Fibroblast of skin of abdomen (primary cell): ENCODE measurements around the gene AGR2.

Experiments
- DNase-seq: peaks from one replicate; pipeline ENCODE4 v3.0.0-alpha.2; 2013

AGR2 gene

DNA sequence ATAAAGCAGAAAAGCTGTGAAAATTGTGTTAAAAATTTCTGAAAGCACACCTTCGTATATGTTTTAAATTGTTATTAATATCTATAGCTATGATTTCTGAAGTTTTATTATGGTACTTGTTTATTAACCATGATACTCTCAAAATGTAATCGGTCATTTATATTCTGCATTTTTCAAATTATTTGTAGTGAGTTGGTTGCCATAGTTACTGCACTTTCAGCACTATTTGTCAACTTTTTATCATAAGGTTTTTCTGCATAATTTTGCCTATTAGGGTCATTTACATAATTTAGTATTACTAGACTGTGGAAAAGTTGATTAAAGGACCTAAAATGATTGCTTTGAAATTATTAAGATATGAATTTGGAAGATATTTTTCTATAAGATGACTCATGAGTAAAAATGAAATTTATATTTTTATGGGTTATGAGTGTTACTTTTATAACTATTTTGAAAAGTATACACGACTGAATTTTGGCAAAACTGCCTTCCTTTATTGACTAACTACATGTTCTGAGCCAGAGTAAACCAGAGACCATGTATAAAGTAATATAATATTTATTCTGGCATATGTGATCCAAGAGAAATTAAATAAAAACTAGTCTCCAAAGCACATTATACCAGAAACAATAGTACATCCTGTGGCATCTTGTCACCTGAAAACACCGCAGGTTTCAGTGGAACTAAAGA, 7.9 kb upstream of the AGR2 start:
- DNase-seq, result no peak

DNA sequence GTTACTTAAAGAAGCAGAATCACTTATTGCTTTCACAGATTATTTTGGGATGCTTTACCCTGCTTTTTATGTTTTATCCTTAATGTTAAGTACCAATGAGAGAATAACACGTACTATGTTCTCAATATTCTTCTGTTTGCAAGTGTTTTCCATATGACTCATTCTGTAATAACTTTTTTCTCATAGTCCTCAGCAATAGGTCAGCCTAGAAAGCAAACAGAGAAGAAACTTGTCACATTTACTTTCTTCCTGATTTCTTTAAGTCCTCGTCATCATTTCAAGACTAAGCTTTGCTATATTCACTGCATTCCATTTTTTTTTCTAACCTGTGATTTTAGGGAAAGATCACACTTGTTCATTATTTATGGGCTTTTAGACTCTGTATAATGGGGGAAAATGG, 6.8 kb upstream of the AGR2 start:
- DNase-seq, result peak; percentile 34

DNA sequence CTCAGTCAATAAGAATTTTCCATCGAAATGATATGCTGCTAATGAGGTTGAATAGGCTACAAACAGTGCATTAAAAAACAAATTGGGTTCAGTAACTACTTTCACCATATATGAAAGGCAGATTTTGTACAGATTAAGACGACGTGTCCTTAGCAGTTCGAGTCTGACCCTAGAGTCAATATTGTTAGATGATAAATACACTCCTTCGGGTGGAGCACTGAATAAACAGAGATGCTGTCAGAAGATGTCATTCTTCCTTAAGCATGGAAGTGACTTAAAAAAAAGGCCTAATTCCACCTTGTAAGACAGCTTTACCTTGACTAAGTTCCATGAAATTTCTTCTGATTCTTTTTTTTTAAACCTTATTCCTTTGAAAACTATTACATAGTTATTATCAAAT, 5.8 kb upstream of the AGR2 start:
- no peak for DNase-seq

DNA sequence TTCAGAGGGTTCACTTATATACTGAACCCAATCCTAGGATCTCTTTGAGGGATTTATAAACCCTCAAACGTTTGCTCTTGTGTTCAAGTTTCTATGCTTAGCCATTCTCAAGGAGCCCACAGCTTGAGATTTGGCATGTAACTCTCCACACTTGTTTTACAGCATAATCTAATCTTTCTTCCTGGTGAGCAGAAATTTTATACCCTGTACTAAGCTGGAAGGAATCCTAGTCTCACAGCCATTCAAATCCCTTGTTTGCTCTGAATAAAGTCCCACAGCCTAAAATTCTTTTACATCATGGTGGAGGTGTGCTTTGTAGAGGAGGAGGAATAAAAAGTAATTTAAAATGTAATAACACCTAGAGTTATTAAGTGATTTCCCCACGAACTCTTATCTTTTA, 5.3 kb upstream of the AGR2 start:
- DNase-seq, result no peak

DNA sequence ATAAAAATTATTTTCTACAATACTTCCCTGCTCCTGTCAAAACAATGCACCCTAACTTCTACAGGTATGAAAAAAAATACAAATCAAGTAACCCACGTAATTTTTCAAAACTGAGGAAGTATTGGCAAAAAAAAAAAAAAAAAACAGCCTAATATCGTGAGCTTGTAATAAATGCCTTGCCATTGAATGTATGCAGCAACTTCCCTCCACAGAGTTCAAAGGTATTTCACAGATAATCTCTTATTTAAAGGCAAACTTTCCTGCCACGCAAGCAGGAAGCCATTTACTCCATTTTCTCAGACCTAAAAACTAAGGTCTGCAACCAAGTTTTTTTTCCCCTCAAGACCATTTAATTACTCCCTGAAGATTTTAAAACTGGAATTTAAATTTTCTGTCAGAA, 642 bp upstream of the AGR2 start:
- DNase-seq, result no peak

DNA sequence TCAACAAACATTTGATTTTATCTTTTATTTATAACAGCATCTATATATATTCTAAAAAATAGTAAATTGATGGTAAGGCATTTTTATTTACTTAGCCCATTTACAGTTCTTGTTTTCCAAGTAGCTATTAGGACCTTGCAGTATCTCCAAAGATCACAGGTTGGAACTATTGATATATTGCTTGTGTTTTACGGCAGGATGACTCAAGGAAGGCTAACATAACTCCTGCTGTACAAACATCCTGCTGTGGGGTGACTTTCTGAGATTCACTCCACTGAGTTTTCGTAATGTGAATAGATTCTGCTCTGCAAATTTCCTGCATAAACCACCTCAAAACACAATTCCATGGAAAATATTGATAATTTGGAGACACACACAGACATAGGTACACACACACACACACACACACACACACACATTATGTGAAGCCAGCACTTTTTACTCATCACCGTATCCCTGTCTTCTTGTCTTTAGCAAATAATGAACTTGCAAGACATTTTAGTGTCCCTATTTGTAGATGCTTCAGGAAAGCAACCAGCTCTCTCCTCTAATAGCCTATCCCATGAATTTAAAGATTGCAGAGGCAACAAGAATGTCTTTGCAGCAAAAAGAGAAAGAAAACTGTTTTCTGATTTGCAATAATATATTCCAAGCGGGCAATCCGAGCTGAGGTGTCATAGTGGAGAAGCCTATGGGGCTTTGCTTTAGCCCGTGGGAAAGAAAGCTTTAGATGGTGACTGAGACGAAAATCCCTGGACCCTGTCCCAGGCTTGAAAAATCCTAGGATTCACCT, 722 bp downstream of the AGR2 start:
- DNase-seq, result no peak

DNA sequence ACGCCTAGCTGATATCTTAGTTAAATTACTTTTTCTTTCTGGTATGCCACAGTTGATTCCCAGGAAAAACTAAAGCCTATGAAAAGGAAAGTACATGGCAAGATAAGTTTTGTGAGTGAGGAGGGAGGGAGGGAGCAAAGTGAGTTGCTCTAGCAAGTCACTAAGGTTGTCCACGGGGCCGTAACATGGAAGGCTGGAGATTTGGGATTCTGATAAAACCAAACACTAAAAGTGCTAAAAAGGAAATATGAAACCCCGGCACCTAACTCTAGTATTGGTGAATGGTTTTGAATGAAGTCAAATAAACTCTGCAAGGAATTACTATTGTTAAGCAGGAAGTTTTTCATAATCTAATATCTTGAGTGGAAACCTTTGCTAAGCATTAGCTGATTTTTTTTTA, 1.7 kb downstream of the AGR2 start:
- DNase-seq, result no peak

DNA sequence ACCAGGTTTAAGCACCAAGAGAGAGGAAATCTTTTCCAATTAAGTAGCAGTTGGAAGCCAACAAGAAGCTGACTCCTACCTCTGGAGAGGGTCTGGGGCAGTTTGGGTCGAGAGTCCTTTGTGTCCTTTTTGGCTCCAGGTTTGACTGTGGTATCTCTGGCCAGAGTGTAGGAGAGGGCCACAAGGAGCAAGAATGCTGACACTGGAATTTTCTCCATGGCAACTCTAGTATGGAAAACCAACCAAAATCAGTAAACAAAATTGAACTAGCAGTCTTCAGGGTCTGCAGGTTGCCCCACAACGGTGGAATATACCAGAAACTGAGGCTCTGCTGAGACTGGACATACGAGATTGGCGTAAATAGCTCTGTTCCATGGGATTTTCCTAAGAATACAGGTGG, 3.2 kb downstream of the AGR2 start:
- DNase-seq, result no peak

DNA sequence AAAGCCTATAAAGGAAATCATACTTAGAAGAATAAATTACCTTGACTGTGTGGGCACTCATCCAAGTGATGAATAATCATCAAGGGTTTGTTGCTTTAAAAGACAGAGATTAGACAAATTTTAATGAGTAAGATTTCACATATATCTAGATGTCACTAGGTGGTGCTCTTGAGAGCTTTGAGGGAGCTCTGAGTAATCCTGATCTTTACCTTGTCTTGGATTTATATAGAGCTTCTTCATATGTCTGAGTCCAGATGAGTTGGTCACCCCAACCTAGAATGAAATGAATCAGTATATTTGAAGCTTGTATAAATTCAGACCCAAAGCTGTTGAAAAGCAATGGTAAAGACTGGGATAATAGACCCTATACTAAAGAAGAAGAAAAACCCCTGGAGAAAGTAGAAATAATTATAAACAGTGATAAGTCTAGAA, 3.7 kb downstream of the AGR2 start:
- DNase-seq, result peak; percentile 73

DNA sequence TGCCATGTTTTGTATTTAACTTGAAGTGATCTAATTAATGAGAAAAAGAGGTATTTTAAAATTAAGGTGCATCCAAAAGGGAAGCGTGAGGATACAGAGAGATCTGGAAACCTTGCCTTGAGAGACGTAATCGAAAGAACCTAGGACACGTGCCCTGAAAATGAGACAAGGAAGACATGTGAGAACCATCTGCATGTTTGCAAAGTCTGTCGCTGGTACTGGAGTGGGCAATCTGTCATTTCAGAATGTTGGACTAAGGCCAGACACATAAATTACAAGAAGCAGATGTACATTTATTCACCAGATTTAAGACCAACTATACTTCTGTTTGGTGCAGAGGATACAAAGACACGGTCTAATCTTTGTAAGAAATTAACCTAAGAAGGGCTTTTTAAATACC, 9.2 kb downstream of the AGR2 start:
- peak; percentile 43 for DNase-seq

DNA sequence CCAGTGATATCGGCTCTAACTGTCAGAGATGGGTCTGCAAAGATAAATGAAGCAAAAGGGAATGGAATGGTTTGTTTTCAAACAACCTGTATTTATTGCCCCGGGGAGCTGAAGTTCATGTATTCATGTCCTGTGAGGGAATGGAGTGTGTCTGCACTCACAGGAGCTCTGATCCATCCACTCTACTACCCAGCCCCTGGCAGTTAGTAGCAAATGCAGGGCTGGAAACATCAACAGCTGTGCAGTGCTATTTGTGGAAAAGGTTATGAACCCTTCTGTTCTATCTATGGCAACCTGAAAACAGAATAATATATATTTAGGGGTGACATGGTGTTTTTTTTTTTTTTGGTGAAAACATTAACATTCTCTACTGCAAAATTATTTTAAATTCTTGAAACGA, 9.8 kb downstream of the AGR2 start:
- no peak for DNase-seq

DNA sequence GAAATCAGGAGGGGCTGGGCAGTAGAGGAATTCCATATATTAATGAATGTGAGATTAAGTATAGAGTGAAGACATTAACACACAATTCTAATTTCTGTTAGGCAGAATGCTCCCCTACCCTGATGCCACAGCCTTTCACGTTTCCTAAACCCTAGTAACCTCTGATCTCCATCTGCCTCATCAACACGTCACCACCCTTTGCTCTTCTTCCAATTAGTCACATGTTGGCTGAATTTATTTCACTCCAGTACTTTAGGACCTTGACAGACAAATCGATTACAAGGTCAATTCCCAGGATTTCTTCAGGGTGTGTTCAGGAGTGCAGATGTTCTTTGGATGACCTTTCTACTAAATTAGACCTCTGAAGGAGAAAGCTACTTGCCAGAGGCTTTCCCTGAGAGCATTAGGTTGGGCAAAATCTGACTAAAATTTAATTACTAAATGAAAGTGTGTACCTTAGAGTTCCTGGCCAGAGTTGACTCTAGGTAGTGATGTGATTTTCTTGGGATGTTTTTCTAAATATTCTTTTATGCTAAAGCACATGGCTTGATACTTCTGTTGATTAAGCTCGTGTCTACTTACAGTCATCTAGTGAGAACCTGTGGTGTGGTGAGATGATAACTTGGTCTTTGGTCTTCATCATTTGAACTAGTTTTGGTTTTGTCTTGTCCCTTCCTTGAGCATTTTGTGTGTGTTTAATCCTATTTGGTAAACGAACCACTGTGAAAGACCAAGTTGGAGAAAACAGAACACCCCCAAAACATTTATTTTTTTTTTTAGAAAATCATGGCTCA, 12.7 kb downstream of the AGR2 start:
- DNase-seq, result no peak

DNA sequence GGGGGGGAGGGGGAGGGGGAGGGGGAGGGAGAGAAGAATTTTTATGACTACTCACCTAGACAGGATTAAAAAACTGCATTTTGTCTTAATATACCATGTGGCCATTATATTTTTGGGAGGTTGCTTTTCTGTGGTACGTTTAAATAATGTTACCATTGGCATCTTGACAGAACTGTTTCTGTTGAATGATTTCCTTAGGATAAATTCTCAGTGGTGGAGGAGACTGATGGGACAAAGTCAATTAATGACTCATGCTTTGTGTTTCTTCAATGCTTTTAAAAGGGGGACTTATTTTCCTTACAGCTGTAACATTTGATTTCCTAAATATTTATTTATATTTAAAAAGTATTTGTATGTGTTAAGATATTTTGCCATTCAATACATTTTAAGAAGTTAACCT, 13.7 kb downstream of the AGR2 start:
- no peak for DNase-seq

DNA sequence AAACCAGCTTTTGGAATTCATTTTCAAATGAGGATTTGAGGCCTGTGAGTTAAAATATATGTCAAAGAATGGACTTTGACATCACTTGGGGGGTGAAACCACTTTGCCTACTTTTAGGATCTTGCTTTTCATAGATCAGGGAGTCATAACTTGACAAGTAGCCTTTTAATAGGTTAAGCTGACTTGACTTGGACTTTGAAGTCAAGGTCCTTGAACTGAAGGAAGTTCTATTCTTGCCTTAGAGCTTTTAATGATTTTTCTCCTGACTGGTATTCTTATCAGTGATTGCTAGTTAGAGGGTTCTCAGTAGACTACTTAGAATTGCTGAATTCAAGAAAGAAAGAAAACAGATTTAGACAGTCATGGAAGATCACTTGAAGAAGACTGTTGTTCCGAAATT, 17.7 kb downstream of the AGR2 start:
- DNase-seq, result no peak

DNA sequence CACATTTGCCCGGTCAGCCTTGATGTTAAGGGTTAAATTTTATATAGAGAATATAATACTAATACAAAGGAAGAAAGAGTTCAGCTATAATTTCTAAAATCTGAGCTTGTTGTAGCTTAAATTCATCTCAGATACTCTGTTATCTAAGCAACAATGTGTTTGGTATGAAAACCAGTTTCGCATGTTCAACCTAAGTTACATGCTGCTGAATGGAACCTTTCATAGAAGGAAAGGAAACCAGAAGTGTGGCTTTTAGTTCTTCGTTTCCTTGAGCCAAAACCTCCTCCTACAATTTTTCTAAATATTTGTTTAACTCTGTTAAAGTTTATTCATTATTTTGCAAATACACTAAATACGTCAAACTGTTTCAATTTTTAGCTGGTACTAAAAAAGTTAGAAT, 18.5 kb downstream of the AGR2 start:
- no peak for DNase-seq

DNA sequence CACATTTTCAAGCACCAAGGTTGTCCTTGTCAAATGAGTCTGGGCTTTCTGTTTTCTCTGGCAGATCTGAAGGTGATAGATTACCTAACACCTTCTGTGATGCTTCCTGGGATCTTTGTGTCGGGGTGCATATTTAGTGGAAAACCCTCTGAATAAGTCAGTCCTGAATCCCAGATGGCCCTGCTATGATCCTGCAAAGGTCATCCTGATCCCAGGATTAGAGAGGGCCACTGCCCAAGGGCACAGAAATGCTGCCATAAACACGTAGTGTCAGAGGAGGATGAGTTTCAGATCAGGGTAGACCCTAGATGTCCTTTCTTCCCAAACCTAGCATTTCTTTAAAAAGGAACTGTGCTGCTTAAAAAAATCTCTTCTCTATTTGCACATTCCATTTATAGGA, 19.0 kb downstream of the AGR2 start:
- DNase-seq, result no peak

DNA sequence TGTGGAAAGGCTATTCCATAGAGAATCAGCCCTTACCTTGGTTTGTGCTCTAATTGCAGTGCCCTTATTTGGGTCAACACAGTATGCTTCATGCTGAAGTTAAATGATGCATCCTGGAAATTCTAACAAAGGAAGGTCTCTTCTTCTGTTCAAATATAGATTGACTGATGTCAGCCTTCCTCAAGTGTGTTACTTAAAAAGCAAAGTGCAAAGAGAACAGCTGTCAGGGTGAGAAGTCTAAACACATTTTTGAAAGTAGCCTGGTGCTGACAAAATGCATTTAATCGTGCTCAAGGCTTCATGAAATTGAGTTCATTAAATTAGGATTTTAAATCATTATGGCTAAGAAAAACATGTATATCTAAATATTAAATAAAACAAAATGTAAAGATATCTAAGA, 19.5 kb downstream of the AGR2 start:
- no peak for DNase-seq

DNA sequence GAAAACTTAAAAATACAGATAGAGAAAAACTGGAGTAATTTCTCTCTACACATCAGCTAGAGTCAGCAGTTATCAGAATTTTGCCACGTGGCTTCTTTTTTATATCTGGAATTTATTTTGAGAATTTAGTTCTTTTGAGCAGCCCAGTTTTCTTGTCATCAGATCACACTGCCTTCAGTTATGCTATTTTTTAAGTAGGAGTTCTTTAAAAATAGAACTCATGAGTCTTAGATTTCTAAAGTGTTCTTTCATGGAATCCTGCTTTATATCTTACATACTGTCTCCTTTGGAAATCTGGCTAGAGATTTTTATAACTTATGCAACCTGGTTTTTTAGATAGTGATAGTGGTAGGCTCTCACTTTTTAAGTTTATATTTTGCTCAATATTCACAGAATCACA, 24.2 kb downstream of the AGR2 start:
- no peak for DNase-seq

DNA sequence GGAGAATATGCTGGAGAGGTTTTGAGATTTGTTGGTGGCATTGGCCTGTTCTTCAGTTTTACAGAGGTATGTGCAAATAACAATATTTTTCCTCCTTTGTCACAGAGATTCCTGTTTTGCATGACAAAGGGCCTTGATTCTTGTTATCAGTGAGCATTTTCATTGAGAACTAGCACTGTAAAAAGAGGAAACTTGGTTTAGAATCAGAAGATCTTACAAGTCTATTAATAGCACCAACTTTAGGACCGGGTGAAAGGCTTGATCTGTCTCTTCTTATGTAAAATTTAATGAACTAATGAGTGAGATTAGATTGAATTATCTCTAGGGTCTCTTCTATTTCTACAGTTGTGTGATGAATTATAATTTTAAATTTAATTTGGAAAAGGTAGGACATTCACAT, 25.7 kb downstream of the AGR2 start:
- DNase-seq, result no peak

DNA sequence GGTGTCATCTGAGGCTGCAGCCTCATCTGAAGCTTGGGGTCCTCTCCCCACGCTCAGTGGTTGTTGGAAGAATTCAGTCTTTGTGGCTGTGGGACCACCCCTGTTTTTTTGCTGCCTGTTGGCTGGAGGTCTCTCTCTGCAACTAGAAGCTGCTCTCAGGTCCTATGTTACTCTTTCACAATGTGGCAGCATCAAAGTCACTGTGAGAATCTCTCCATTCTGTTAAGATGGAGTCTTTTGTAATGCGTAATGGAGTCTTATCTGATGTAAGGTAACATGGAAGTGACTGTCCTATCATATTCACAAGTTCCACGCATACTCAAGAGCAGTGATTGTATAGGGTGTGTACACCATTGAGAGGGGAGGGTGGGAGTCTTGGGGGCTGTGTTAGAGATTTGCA, 26.3 kb downstream of the AGR2 start:
- no peak for DNase-seq

DNA sequence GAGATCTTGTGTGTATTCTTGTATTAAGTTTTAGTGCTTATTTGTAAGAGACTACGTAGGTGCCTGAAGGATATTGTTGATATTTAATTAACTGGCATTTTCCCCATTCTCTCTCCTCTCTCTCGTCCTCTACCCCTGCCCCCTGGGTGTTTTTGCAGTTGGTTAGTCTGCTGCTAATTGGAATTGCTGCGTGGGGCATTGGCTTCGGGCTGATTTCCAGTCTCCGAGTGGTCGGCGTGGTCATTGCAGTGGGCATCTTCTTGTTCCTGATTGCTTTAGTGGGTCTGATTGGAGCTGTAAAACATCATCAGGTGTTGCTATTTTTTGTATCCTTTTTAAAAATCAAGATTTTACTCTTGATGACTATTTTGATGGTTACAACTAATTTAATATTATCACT, 28.7 kb downstream of the AGR2 start:
- no peak for DNase-seq

DNA sequence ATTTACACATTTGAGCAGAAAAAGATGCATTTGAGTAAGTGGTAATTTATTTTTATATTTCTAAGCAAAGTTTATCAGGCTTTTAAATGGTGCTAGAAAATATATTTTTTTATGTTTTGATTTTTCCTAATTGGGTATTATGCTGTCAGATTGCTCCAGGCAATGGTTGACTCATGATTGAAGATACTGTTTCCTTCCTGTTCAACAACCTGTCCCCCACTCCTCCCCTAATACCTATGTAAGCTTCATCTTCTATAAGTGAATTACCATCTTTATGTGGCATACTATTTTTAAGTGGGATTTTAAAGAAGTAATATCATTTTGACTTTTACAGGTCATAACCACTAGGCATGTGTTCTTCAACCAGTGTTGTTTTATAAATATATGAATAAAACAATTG, 29.8 kb downstream of the AGR2 start:
- DNase-seq, result no peak

DNA sequence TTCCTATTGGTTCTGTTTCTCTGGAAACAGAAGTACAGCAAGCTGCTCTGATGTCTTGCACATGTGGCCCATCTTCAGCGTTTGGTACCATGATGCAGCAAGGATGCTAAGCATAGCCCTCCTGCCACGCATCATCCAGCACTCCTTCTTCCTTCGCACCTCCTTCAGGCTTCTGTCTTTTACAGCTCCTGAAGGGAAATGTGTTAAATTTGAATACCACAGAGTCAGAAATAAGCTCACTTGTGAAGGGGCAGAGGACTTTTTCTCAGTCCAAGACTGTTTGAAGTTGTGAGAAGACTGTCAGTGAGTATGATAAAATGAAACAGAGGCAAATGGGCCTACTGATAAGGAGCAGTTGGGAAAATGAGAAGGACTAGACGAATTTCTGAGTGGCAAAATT, 30.5 kb downstream of the AGR2 start:
- DNase-seq, result no peak

DNA sequence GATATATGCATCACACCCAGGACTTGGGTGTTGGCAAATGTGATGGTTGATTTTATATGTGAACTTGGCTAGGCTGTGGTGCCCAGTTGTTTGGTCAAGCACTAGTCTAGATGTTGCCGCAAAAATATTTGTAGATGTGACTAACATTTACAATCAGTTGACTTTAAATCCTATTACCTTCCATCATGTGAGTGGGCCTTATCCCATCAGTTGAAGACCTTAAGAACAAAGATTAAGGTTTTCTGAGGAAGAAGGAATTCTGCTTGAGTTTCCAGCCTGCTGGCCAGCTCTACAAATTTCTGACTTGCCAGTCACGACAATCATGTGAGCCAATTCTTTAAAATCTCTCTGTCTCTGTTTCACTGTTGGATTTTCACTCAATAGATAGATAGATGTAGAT, 30.9 kb downstream of the AGR2 start:
- no peak for DNase-seq
